Measurements from ENCODE around the gene NAV3. TPM values are rescaled to one million over a fixed set of nuclear protein-coding genes. Genes with fewer than 3 reads are reported as not detected.

NAV3 gene
- total RNA-seq, 2 donors from 2014 or later, result not detected

- Mint-ChIP-seq H3K4me3 (no peak overlapping the region), H3K27me3 (no peaks in the 10 kb centered on the region), H3K36me3 (ENCODE audit: low read depth) (no peaks in the 10 kb centered on the region), H3K4me1 (no peaks in the 10 kb centered on the region), H3K27ac (no peak overlapping the region), H3K9me3 (peaks cover 8% of the 10 kb centered on the region)
- ATAC-seq (replicated peaks), result no peak
Observed at GRCh38 chr12:77957062-77957461, 126.4 kb downstream of the NAV3 start.

- Mint-ChIP-seq H3K4me1 (no peaks in the 10 kb centered on the region), H3K4me3 (no peak overlapping the region), H3K9me3 (peaks cover 10% of the 10 kb centered on the region), H3K27ac (no peak overlapping the region), H3K27me3 (no peaks in the 10 kb centered on the region), H3K36me3 (ENCODE audit: low read depth) (no peaks in the 10 kb centered on the region)
- ATAC-seq (replicated peaks), result no peak
Observed at GRCh38 chr12:77963576-77964178, 133.0 kb downstream of the NAV3 start.

GRCh38 chr12:77965790-77966189 is 135.1 kb downstream of the NAV3 start:
- H3K9me3 Mint-ChIP-seq, result peaks cover 10% of the 10 kb centered on the region
- H3K4me3 Mint-ChIP-seq, result no peak overlapping the region
- H3K36me3 Mint-ChIP-seq (ENCODE audit: low read depth), result no peaks in the 10 kb centered on the region
- H3K27me3 Mint-ChIP-seq, result no peaks in the 10 kb centered on the region
- ATAC-seq (replicated peaks), result no peak
- no peak overlapping the region for H3K27ac Mint-ChIP-seq
- no peaks in the 10 kb centered on the region for H3K4me1 Mint-ChIP-seq

GRCh38 chr12:77968021-77968420 is 137.3 kb downstream of the NAV3 start:
- Mint-ChIP-seq H3K36me3 (ENCODE audit: low read depth) (no peaks in the 10 kb centered on the region), H3K4me3 (no peak overlapping the region), H3K27me3 (no peaks in the 10 kb centered on the region), H3K9me3 (peaks cover 3% of the 10 kb centered on the region), H3K27ac (no peak overlapping the region), H3K4me1 (no peaks in the 10 kb centered on the region)
- ATAC-seq (replicated peaks), result no peak

GRCh38 chr12:77968571-77968970 is 137.9 kb downstream of the NAV3 start:
- ATAC-seq (replicated peaks), result no peak
- H3K27ac Mint-ChIP-seq, result no peak overlapping the region
- no peak overlapping the region for H3K4me3 Mint-ChIP-seq
- peaks cover 3% of the 10 kb centered on the region for H3K9me3 Mint-ChIP-seq
- no peaks in the 10 kb centered on the region for H3K36me3 Mint-ChIP-seq (ENCODE audit: low read depth)
- H3K27me3 Mint-ChIP-seq, result no peaks in the 10 kb centered on the region
- no peaks in the 10 kb centered on the region for H3K4me1 Mint-ChIP-seq

GRCh38 chr12:77973579-77973978 is 142.9 kb downstream of the NAV3 start:
- no peaks in the 10 kb centered on the region for H3K36me3 Mint-ChIP-seq (ENCODE audit: low read depth)
- H3K27me3 Mint-ChIP-seq, result no peaks in the 10 kb centered on the region
- H3K9me3 Mint-ChIP-seq, result peaks cover 9% of the 10 kb centered on the region
- H3K27ac Mint-ChIP-seq, result no peak overlapping the region
- no peaks in the 10 kb centered on the region for H3K4me1 Mint-ChIP-seq
- H3K4me3 Mint-ChIP-seq, result no peak overlapping the region
- ATAC-seq (replicated peaks), result no peak

GRCh38 chr12:77974645-77975044 is 144.0 kb downstream of the NAV3 start:
- Mint-ChIP-seq H3K9me3 (peaks cover 10% of the 10 kb centered on the region), H3K36me3 (ENCODE audit: low read depth) (no peaks in the 10 kb centered on the region), H3K27ac (no peak overlapping the region), H3K4me3 (no peak overlapping the region), H3K27me3 (no peaks in the 10 kb centered on the region), H3K4me1 (no peaks in the 10 kb centered on the region)
- ATAC-seq (replicated peaks), result no peak

GRCh38 chr12:77979597-77980250 is 149.0 kb downstream of the NAV3 start:
- no peak for ATAC-seq (replicated peaks)
- Mint-ChIP-seq H3K27ac (no peak overlapping the region), H3K27me3 (no peaks in the 10 kb centered on the region), H3K9me3 (peaks cover 17% of the 10 kb centered on the region), H3K4me3 (no peak overlapping the region), H3K36me3 (ENCODE audit: low read depth) (no peaks in the 10 kb centered on the region), H3K4me1 (no peaks in the 10 kb centered on the region)

- ATAC-seq (replicated peaks), result no peak
- Mint-ChIP-seq H3K4me3 (no peak overlapping the region), H3K27ac (no peak overlapping the region), H3K4me1 (no peaks in the 10 kb centered on the region), H3K36me3 (ENCODE audit: low read depth) (no peaks in the 10 kb centered on the region), H3K27me3 (no peaks in the 10 kb centered on the region), H3K9me3 (peaks cover 13% of the 10 kb centered on the region)
Observed at GRCh38 chr12:77980782-77981181, 150.1 kb downstream of the NAV3 start.

- H3K4me3 Mint-ChIP-seq, result no peak overlapping the region
- H3K27me3 Mint-ChIP-seq, result no peaks in the 10 kb centered on the region
- ATAC-seq (replicated peaks), result no peak
- peaks cover 8% of the 10 kb centered on the region for H3K9me3 Mint-ChIP-seq
- H3K4me1 Mint-ChIP-seq, result no peaks in the 10 kb centered on the region
- H3K27ac Mint-ChIP-seq, result no peak overlapping the region
- H3K36me3 Mint-ChIP-seq (ENCODE audit: low read depth), result no peaks in the 10 kb centered on the region
Observed at GRCh38 chr12:77983859-77984258, 153.2 kb downstream of the NAV3 start.

- no peaks in the 10 kb centered on the region for H3K27me3 Mint-ChIP-seq
Observed at GRCh38 chr12:77992760-77993159, 162.1 kb downstream of the NAV3 start.

GRCh38 chr12:77993658-77994057 is 163.0 kb downstream of the NAV3 start:
- no peaks in the 10 kb centered on the region for H3K36me3 Mint-ChIP-seq (ENCODE audit: low read depth)
- no peaks in the 10 kb centered on the region for H3K4me1 Mint-ChIP-seq
- no peak for ATAC-seq (replicated peaks)
- H3K27ac Mint-ChIP-seq, result no peak overlapping the region
- no peak overlapping the region for H3K4me3 Mint-ChIP-seq
- H3K27me3 Mint-ChIP-seq, result no peaks in the 10 kb centered on the region
- H3K9me3 Mint-ChIP-seq, result peaks cover 12% of the 10 kb centered on the region

More at GRCh38 chr12:77992760-77993159, 162.1 kb downstream of the NAV3 start:
- H3K9me3 Mint-ChIP-seq, result peaks cover 12% of the 10 kb centered on the region
- H3K27ac Mint-ChIP-seq, result no peak overlapping the region
- H3K36me3 Mint-ChIP-seq (ENCODE audit: low read depth), result no peaks in the 10 kb centered on the region
- H3K4me3 Mint-ChIP-seq, result no peak overlapping the region
- no peak for ATAC-seq (replicated peaks)
- H3K4me1 Mint-ChIP-seq, result no peaks in the 10 kb centered on the region

GRCh38 chr12:77995436-77996167 is 164.9 kb downstream of the NAV3 start:
- Mint-ChIP-seq H3K36me3 (ENCODE audit: low read depth) (no peaks in the 10 kb centered on the region), H3K4me3 (no peak overlapping the region), H3K9me3 (peaks cover 8% of the 10 kb centered on the region), H3K27me3 (no peaks in the 10 kb centered on the region), H3K27ac (no peak overlapping the region), H3K4me1 (no peaks in the 10 kb centered on the region)
- ATAC-seq (replicated peaks), result peak; percentile 72

- Mint-ChIP-seq H3K9me3 (peaks cover 8% of the 10 kb centered on the region), H3K4me1 (no peaks in the 10 kb centered on the region), H3K36me3 (ENCODE audit: low read depth) (no peaks in the 10 kb centered on the region), H3K27ac (no peak overlapping the region), H3K27me3 (no peaks in the 10 kb centered on the region), H3K4me3 (no peak overlapping the region)
- no peak for ATAC-seq (replicated peaks)
Observed at GRCh38 chr12:77996670-77997069, 166.0 kb downstream of the NAV3 start.

GRCh38 chr12:77998236-77998786 is 167.6 kb downstream of the NAV3 start:
- no peaks in the 10 kb centered on the region for H3K9me3 Mint-ChIP-seq
- H3K27ac Mint-ChIP-seq, result no peak overlapping the region
- H3K4me3 Mint-ChIP-seq, result no peak overlapping the region
- H3K36me3 Mint-ChIP-seq (ENCODE audit: low read depth), result no peaks in the 10 kb centered on the region
- ATAC-seq (replicated peaks), result no peak
- no peaks in the 10 kb centered on the region for H3K27me3 Mint-ChIP-seq
- no peaks in the 10 kb centered on the region for H3K4me1 Mint-ChIP-seq

Data from activated T-helper 17 cell treated with anti-CD3 and anti-CD28 coated beads, Interleukin-2, amount 50 U/mL, for 72 hours (primary cell).